WTC11 (cell line): ENCODE results near the gene MYRF. TPM values are rescaled to one million over a fixed set of nuclear protein-coding genes. Genes with fewer than 3 reads are reported as not detected.

Experiments
- ATAC-seq: fragments of 200-7000 bp; cut with Tn5 transposase; 2 replicates; pipeline ENCODE4 v1.10.0; 2021; ENCODE audit warnings: mild to moderate bottlenecking, moderate library complexity
- CTCF ChIA-PET: fragments of 300-600 bp; sonication (Branson Sonifier 250); formaldehyde crosslinking; loops from one replicate; lab custom pipeline; 2021; ENCODE audit warnings: antibody characterized with exemption; lab: Charles Lee
- POLR2A ChIA-PET: fragments of 350-600 bp; sonication (Branson Sonifier 250); formaldehyde crosslinking; loops from one replicate; lab custom pipeline; 2021; ENCODE audit warnings: antibody characterized with exemption; lab: Charles Lee
- DNase-seq: peaks from one replicate; pipeline ENCODE4 v3.0.0; 2021; ENCODE audit warnings: low spot score
- H3K27ac Mint-ChIP-seq: 2 replicates; pipeline ENCODE4 v1.8.0; 2021; ENCODE audit warnings: mixed read lengths
- H3K27me3 Mint-ChIP-seq: 2 replicates; pipeline ENCODE4 v1.8.0; 2021; ENCODE audit warnings: low read depth, mild to moderate bottlenecking, moderate library complexity, mixed read lengths
- H3K36me3 Mint-ChIP-seq: 2 replicates; pipeline ENCODE4 v1.8.0; 2021; ENCODE audit warnings: mixed read lengths
- H3K4me1 Mint-ChIP-seq: 2 replicates; pipeline ENCODE4 v1.8.0; 2022; ENCODE audit warnings: mixed read lengths
- H3K4me3 Mint-ChIP-seq: 2 replicates; pipeline ENCODE4 v1.8.0; 2021; ENCODE audit warnings: mild to moderate bottlenecking, moderate library complexity, mixed read lengths
- H3K9me3 Mint-ChIP-seq: 2 replicates; pipeline ENCODE4 v1.8.0; 2021; ENCODE audit warnings: mixed read lengths
- AFF4 ChIP-seq: sonication (generic); formaldehyde crosslinking; IDR thresholded peaks from 2 replicates; pipeline ENCODE4 v1.8.1; 2023; ENCODE audit warnings: mild to moderate bottlenecking, missing genetic modification reagents, borderline replicate concordance
- ATF1 ChIP-seq: sonication (generic); formaldehyde crosslinking; IDR thresholded peaks from 2 replicates; pipeline ENCODE4 v1.8.1; 2023; ENCODE audit warnings: mild to moderate bottlenecking, moderate library complexity, missing genetic modification reagents
- ATF6 ChIP-seq: sonication (generic); formaldehyde crosslinking; IDR thresholded peaks from 2 replicates; pipeline ENCODE4 v1.8.1; 2023; ENCODE audit warnings: mild to moderate bottlenecking, missing genetic modification reagents
- FOXK1 ChIP-seq: sonication (generic); formaldehyde crosslinking; IDR thresholded peaks from 2 replicates; pipeline ENCODE4 v1.8.0; 2022; ENCODE audit warnings: mild to moderate bottlenecking, moderate library complexity, missing genetic modification reagents
- FOXP1 ChIP-seq: sonication (generic); formaldehyde crosslinking; IDR thresholded peaks from 2 replicates; pipeline ENCODE4 v1.8.0; 2022; ENCODE audit warnings: missing genetic modification reagents, mild to moderate bottlenecking, moderate library complexity, borderline replicate concordance
- GABPB1 ChIP-seq: sonication (generic); formaldehyde crosslinking; IDR thresholded peaks from 2 replicates; pipeline ENCODE4 v1.8.1; 2023; ENCODE audit warnings: mild to moderate bottlenecking, missing genetic modification reagents
- IRF2 ChIP-seq: sonication (generic); formaldehyde crosslinking; IDR thresholded peaks from 2 replicates; pipeline ENCODE4 v1.8.0; 2022; ENCODE audit warnings: low read depth, missing genetic modification reagents, borderline replicate concordance
- JAZF1 ChIP-seq: fragments of 250-450 bp; sonication (Bioruptor Pico); IDR thresholded peaks from 2 replicates; pipeline ENCODE4 v1.9.0; 2021; ENCODE audit warnings: moderate library complexity, mild to moderate bottlenecking, inconsistent platforms
- MXD4 ChIP-seq: fragments of 250-450 bp; sonication (Bioruptor Pico); IDR thresholded peaks from 2 replicates; pipeline ENCODE4 v1.8.0; 2021; ENCODE audit warnings: mild to moderate bottlenecking, moderate library complexity, borderline replicate concordance
- NFYB ChIP-seq: sonication (generic); formaldehyde crosslinking; conservative IDR thresholded peaks from 2 replicates; pipeline ENCODE4 v1.8.0; 2022; ENCODE audit warnings: low read depth, missing genetic modification reagents
- OVOL2 ChIP-seq: fragments of 250-450 bp; sonication (Bioruptor Pico); IDR thresholded peaks from 2 replicates; pipeline ENCODE4 v1.9.0; 2021; ENCODE audit warnings: mild to moderate bottlenecking, borderline replicate concordance
- PREB ChIP-seq: sonication (generic); formaldehyde crosslinking; IDR thresholded peaks from 2 replicates; pipeline ENCODE4 v1.8.1; 2022; ENCODE audit warnings: mild to moderate bottlenecking, missing genetic modification reagents, moderate library complexity, borderline replicate concordance
- PRRX2 ChIP-seq: fragments of 250-450 bp; sonication (Bioruptor Pico); IDR thresholded peaks from 2 replicates; pipeline ENCODE4 v1.8.0; 2021; ENCODE audit warnings: mild to moderate bottlenecking
- RELA ChIP-seq: sonication (generic); formaldehyde crosslinking; IDR thresholded peaks from 2 replicates; pipeline ENCODE4 v1.8.1; 2022; ENCODE audit warnings: missing genetic modification reagents, mild to moderate bottlenecking, borderline replicate concordance
- TCF7 ChIP-seq: sonication (generic); formaldehyde crosslinking; IDR thresholded peaks from 2 replicates; pipeline ENCODE4 v1.8.0; 2022; ENCODE audit warnings: mild to moderate bottlenecking, low read depth, missing genetic modification reagents, moderate library complexity
- TEAD1 ChIP-seq: sonication (generic); formaldehyde crosslinking; IDR thresholded peaks from 2 replicates; pipeline ENCODE4 v1.8.0; 2022; ENCODE audit warnings: mild to moderate bottlenecking, missing genetic modification reagents
- TP53 ChIP-seq: sonication (generic); formaldehyde crosslinking; IDR thresholded peaks from 2 replicates; pipeline ENCODE4 v1.8.1; 2023; ENCODE audit warnings: mild to moderate bottlenecking, missing genetic modification reagents
- USF1 ChIP-seq: sonication (generic); formaldehyde crosslinking; IDR thresholded peaks from 2 replicates; pipeline ENCODE4 v1.8.0; 2022; ENCODE audit warnings: mild to moderate bottlenecking, missing genetic modification reagents
- USF2 ChIP-seq: sonication (generic); formaldehyde crosslinking; IDR thresholded peaks from 2 replicates; pipeline ENCODE4 v1.8.1; 2023; ENCODE audit warnings: mild to moderate bottlenecking, missing genetic modification reagents, moderate library complexity
- ZMAT4 ChIP-seq: fragments of 250-450 bp; sonication (Bioruptor Pico); IDR thresholded peaks from 2 replicates; pipeline ENCODE4 v1.9.0; 2021; ENCODE audit warnings: mild to moderate bottlenecking
- ZNF232 ChIP-seq: sonication (generic); formaldehyde crosslinking; IDR thresholded peaks from 2 replicates; pipeline ENCODE4 v1.8.0; 2022; ENCODE audit warnings: mild to moderate bottlenecking, missing genetic modification reagents
- ZNF281 ChIP-seq: sonication (generic); formaldehyde crosslinking; IDR thresholded peaks from 2 replicates; pipeline ENCODE4 v1.8.0; 2023; ENCODE audit warnings: mild to moderate bottlenecking, missing genetic modification reagents
- ZNF416 ChIP-seq: fragments of 250-450 bp; sonication (Bioruptor Pico); IDR thresholded peaks from 2 replicates; pipeline ENCODE4 v1.9.0; 2021; ENCODE audit warnings: mild to moderate bottlenecking, inconsistent platforms
- total RNA-seq: library from RNA; stranded (reverse); gene quantifications from 3 replicates; pipeline ENCODE4 v1.2.3, GENCODE V29; 2021

Gene MYRF
- total RNA-seq, 1 experiment from 2014 or later, result 5.9 TPM

GRCh38 chr11:61781585-61781984, 29.1 kb downstream of the MYRF start:
- ATAC-seq, result no peak
- ChIA-PET CTCF (interaction anchor here (2.6 to 10.0 kb wide), 2 partner anchors 16 to 33 kb away, joined by 6 to 106 read pairs; no protein-coding TSS in a partner anchor), POLR2A (interaction anchor here (0.5 kb wide), 1 partner anchor 309 kb away, joined by 3 read pairs; no protein-coding TSS in a partner anchor)
- Mint-ChIP-seq H3K4me3 (no peak overlapping the region), H3K9me3 (no peaks in the 10 kb centered on the region), H3K4me1 (peaks cover 6% of the 10 kb centered on the region), H3K36me3 (peaks cover 13% of the 10 kb centered on the region), H3K27ac (no peak overlapping the region), H3K27me3 (peaks cover 6% of the 10 kb centered on the region; the same call in 1 of the 2 replicates)
- DNase-seq, result no peak
- TF ChIP-seq USF1 (CRISPR knock-in tag) (0 out of 2 replicates have a peak, but pooled peaks have one; percentile 17), USF2 (CRISPR knock-in tag) (peak; percentile 43), OVOL2 (CRISPR knock-in tag) (no peak), ZNF416 (no peak), PRRX2 (CRISPR knock-in tag) (no peak), ZNF232 (CRISPR knock-in tag) (no peak)

- ChIA-PET CTCF (interaction anchor here (1.4 kb wide), 2 partner anchors 10 to 35 kb away, joined by 3 to 9 read pairs; no protein-coding TSS in a partner anchor), POLR2A (no interaction called here)
- Mint-ChIP-seq H3K4me3 (no peak overlapping the region), H3K27ac (no peak overlapping the region), H3K36me3 (peaks cover 19% of the 10 kb centered on the region), H3K4me1 (no peaks in the 10 kb centered on the region), H3K27me3 (peaks cover 4% of the 10 kb centered on the region; the same call in 1 of the 2 replicates), H3K9me3 (no peaks in the 10 kb centered on the region)
- DNase-seq, result no peak
- ATAC-seq, result no peak
- TF ChIP-seq AFF4 (no peak), PREB (no peak), IRF2 (no peak), ZMAT4 (CRISPR knock-in tag) (no peak), ATF1 (CRISPR knock-in tag) (no peak), NFYB (CRISPR knock-in tag) (no peak), FOXK1 (CRISPR knock-in tag) (no peak), MXD4 (CRISPR knock-in tag) (no peak), FOXP1 (CRISPR knock-in tag) (no peak), JAZF1 (no peak), ZNF281 (no peak), GABPB1 (CRISPR knock-in tag) (no peak), ATF6 (no peak), TEAD1 (CRISPR knock-in tag) (no peak), TP53 (no peak), USF1 (CRISPR knock-in tag) (no peak), TCF7 (no peak), RELA (CRISPR knock-in tag) (no peak)
These were observed 29.9 kb downstream of the MYRF start for GRCh38 chr11:61782299-61782698.
